ENCODE measurements around the gene PTCH2. TPM values are rescaled to one million over a fixed set of nuclear protein-coding genes. Genes with fewer than 3 reads are reported as not detected.
"Not testable (repeated sequence)": the region's sequence is repeated elsewhere in the genome, so short reads cannot be mapped to it uniquely, and the experiment has no call there.

The PTCH2 gene
- total RNA-seq, 1 donor from 2014 or later: 1.0 TPM

DNA sequence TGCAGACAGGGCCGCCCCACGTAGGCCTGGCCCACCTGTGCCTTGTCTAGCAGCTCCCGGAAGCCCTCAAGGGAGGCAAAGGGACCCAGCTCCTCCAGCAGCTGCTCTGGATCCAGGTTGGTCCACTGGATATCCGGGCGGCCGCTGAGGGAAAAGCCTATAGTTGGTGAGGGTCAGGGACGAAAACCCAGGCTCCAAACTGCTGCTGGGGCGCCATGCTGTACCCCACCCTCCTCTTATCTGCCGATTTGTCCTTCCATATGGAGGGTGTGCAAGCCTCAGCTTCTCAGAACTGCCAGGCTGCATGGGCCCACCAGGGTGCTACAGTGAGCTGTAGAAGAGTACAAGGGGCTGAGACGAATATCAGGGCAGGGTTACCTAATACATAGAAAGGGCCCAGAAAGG is 12.2 kb downstream of the PTCH2 start:
- no peak for DNase-seq
- intact Hi-C loops (cut with micrococcal nuclease): loop anchor here (10.0 kb wide), 1 partner anchor 664 kb away; the partner anchor contains the start of gene TESK2
- Mint-ChIP-seq H3K9me3 (no peaks in the 10 kb centered on the region), H3K4me3 (no peak overlapping the region), H3K27ac (no peak overlapping the region), H3K4me1 (peaks cover 10% of the 10 kb centered on the region), H3K27me3 (no peaks in the 10 kb centered on the region), H3K36me3 (ENCODE audit: low read depth) (no peaks in the 10 kb centered on the region)

DNA sequence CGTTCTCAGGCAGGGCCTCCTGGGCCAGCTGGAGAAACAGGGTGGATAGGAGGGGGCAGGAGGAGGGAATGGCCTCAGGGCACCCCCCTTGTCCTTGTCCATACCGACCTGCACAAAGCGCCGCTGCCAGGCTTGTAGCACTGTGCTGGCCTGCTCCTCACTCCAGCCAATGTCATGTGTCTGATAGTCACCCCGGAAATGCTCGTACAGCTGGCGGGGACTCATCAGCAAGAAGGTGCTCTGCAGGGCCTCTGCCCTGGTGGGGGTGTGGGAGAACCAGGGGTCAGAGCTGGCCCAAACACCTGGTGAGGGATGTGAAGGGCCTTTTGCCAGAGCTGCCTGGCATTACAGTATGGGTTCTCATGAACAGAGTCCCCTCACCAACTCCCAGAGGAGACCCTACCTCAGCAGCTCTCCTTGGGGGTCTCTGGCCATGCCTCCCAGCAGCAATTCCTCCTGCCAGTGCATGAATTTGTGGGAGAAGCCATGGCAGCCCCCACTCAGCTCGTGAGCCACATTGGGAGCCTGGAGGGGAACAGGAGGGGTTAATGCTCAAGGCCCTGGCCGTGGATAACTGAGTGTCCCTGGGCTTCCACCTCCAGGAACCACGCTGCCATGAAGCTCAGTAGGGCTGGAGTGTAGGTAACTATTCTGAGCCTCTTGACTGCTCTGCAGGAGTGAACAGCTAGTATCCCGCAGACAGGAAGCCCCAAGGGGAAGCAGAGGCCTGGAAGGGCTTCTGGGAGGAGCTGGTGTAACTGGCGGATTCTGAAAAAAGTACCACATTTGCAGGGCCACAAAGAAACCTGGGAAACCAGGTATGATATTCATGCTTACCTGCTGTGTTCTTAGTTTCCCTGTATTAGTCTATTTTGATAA is 13.3 kb downstream of the PTCH2 start:
- Mint-ChIP-seq H3K4me1 (peaks cover 6% of the 10 kb centered on the region), H3K36me3 (ENCODE audit: low read depth) (no peaks in the 10 kb centered on the region), H3K4me3 (no peak overlapping the region), H3K9me3 (no peaks in the 10 kb centered on the region), H3K27me3 (no peaks in the 10 kb centered on the region), H3K27ac (no peak overlapping the region)
- DNase-seq: no peak
- intact Hi-C loops (cut with micrococcal nuclease): loop anchor here (10.0 kb wide), 1 partner anchor 665 kb away; the partner anchor contains the start of gene TESK2

DNA sequence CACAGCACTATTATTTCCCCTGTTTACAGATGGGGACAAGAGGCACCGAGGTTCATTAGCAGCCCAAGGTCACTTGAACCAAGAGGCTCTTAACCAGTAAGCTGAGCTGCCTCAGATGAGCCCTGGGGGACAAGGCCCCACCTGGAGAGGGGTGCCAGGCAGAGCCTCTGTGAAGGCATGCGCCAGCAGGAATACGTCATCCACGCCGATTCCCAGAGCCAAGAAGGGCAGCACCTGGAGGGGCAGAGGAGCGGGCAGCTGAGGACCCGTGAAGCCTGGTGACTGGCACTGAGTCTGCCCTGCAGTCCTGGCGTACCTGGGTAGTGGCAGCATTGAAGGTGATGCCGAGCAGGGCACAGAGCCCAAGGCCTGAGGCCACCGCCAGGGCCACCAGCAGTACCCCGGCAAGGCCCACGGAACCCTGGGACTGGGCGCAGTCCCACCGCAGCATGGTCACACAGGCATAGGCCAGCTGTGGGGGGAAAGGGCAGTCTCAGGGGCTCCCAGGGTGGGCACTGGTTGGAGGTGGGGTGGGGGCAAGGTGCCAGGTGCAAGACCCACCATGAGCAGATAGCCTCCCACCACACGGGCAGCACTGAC is 14.1 kb downstream of the PTCH2 start:
- H3K9me3 Mint-ChIP-seq: no peaks in the 10 kb centered on the region
- H3K36me3 Mint-ChIP-seq (ENCODE audit: low read depth): no peaks in the 10 kb centered on the region
- DNase-seq: no peak
- H3K4me3 Mint-ChIP-seq: no peak overlapping the region
- H3K27me3 Mint-ChIP-seq: no peaks in the 10 kb centered on the region
- intact Hi-C loops (cut with micrococcal nuclease): no loop called here
- H3K27ac Mint-ChIP-seq: no peak overlapping the region
- peaks cover 4% of the 10 kb centered on the region for H3K4me1 Mint-ChIP-seq

DNA sequence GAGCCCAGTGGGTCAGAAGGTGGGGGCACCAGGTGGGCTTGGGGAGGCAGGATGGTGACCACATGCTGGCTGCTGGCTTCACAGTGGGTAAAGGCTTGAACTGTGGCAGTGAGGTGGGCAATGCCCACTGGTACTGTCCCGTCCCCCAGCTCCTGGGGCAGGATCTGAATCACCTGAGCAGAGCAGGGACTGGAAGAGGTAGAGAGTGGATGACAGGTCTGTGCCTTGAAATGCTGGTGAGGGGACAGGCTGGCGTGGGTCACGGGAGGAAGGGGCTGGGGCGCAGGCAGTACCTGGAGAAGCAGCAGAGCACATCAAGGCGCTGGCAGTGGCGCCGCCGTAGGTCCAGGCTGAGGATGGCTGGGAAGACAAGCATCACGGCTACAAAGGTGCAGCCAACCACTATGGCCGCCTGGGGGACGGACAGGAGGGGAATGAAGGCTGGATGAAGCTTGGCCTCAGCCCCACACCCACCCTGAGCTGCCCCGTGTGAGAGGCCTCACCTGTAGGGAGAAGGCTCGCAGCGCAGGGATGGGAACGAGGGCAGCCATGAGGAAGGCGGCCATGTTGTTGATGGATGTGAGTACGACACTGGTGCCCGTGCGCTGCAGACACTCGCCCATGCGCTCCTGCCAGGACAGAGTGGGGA is 14.9 kb downstream of the PTCH2 start:
- no peaks in the 10 kb centered on the region for H3K9me3 Mint-ChIP-seq
- DNase-seq: no peak
- no peak overlapping the region for H3K27ac Mint-ChIP-seq
- no peaks in the 10 kb centered on the region for H3K27me3 Mint-ChIP-seq
- H3K36me3 Mint-ChIP-seq (ENCODE audit: low read depth): no peaks in the 10 kb centered on the region
- peaks cover 4% of the 10 kb centered on the region for H3K4me1 Mint-ChIP-seq
- no peak overlapping the region for H3K4me3 Mint-ChIP-seq
- intact Hi-C loops (cut with micrococcal nuclease): no loop called here

- no peaks in the 10 kb centered on the region for H3K9me3 Mint-ChIP-seq
- no peak overlapping the region for H3K4me3 Mint-ChIP-seq
- peaks cover 4% of the 10 kb centered on the region for H3K4me1 Mint-ChIP-seq
- DNase-seq: no peak
- no peak overlapping the region for H3K27ac Mint-ChIP-seq
- intact Hi-C loops (cut with micrococcal nuclease): no loop called here
- no peaks in the 10 kb centered on the region for H3K36me3 Mint-ChIP-seq (ENCODE audit: low read depth)
- H3K27me3 Mint-ChIP-seq: no peaks in the 10 kb centered on the region
Observed at GRCh38 chr1:44827197-44828002, 15.7 kb downstream of the PTCH2 start.

GRCh38 chr1:44826375-44827196 is 16.5 kb downstream of the PTCH2 start:
- no peaks in the 10 kb centered on the region for H3K36me3 Mint-ChIP-seq (ENCODE audit: low read depth)
- H3K27ac Mint-ChIP-seq: no peak overlapping the region
- intact Hi-C loops (cut with micrococcal nuclease): no loop called here
- no peak for DNase-seq
- no peaks in the 10 kb centered on the region for H3K9me3 Mint-ChIP-seq
- peaks cover 6% of the 10 kb centered on the region for H3K4me1 Mint-ChIP-seq
- no peak overlapping the region for H3K4me3 Mint-ChIP-seq
- no peaks in the 10 kb centered on the region for H3K27me3 Mint-ChIP-seq

DNA sequence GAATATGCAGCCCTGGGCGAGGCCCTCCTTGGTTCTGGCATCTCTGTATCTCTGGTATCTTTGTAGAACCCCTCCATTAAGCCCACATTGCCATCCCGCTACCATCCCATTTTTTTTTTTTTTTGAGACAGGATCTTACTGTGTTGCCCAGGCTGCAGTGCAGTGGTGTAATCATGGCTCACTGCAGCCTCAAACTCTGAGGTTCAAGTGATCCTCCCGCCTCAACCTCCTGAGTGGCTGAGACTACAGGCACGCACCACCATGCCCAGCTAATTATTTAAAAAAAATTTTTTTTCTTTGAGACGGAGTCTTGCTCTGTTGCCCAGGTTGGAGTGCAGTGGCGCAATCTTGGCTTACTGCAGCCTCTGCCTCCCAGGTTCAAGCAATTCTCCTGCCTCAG is 18.7 kb downstream of the PTCH2 start:
- H3K4me3 Mint-ChIP-seq; DNase-seq; H3K27ac Mint-ChIP-seq; intact Hi-C loops (cut with micrococcal nuclease); H3K9me3 Mint-ChIP-seq; H3K36me3 Mint-ChIP-seq (ENCODE audit: low read depth); H3K27me3 Mint-ChIP-seq: not testable (repeated sequence)
- H3K4me1 Mint-ChIP-seq: peaks cover 19% of the 10 kb centered on the region

DNA sequence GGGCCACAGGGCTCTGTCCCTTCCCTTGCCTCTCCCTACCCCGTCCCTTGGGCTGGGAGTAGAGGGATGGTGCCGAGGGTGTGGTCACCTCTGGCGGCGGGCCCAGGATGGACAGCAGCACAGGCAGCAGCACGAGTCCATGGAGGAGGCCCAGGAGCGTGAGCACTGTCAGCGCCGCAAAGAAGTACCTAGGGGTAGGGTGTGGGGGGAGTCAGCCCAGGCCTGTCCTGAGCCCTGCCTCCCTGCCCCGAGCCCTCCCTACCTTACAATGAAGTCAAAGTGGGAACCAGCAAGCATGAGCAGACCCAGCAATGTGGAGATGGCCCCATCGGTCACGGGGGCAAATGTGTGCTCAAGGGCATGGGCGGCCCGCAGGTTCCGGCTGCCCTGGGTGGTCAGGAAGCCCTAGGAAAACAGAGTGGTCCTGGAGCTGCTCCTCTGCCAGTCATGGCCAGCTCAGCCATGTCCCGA is 20.0 kb downstream of the PTCH2 start:
- intact Hi-C loops (cut with micrococcal nuclease): no loop called here

GRCh38 chr1:44822131-44822701 is 20.8 kb downstream of the PTCH2 start:
- intact Hi-C loops (cut with micrococcal nuclease): no loop called here
- Mint-ChIP-seq H3K4me3 (no peak overlapping the region), H3K27me3 (no peaks in the 10 kb centered on the region), H3K9me3 (no peaks in the 10 kb centered on the region), H3K4me1 (peaks cover 33% of the 10 kb centered on the region), H3K27ac (no peak overlapping the region), H3K36me3 (ENCODE audit: low read depth) (peaks cover 8% of the 10 kb centered on the region)
- DNase-seq: no peak

More for the DNA sequence above, 20.0 kb downstream of the PTCH2 start:
- peaks cover 27% of the 10 kb centered on the region for H3K4me1 Mint-ChIP-seq
- H3K4me3 Mint-ChIP-seq: no peak overlapping the region
- peaks cover 2% of the 10 kb centered on the region for H3K36me3 Mint-ChIP-seq (ENCODE audit: low read depth)
- no peaks in the 10 kb centered on the region for H3K9me3 Mint-ChIP-seq
- no peak for DNase-seq
- H3K27ac Mint-ChIP-seq: no peak overlapping the region
- no peaks in the 10 kb centered on the region for H3K27me3 Mint-ChIP-seq

- Mint-ChIP-seq H3K27me3 (no peaks in the 10 kb centered on the region), H3K9me3 (no peaks in the 10 kb centered on the region), H3K27ac (peak overlapping the region; percentile 8), H3K36me3 (ENCODE audit: low read depth) (peaks cover 10% of the 10 kb centered on the region), H3K4me1 (peaks cover 35% of the 10 kb centered on the region), H3K4me3 (peak overlapping the region; percentile 92)
- intact Hi-C loops (cut with micrococcal nuclease): no loop called here
- no peak for DNase-seq
Observed at GRCh38 chr1:44821240-44821715, 21.8 kb downstream of the PTCH2 start.

DNA sequence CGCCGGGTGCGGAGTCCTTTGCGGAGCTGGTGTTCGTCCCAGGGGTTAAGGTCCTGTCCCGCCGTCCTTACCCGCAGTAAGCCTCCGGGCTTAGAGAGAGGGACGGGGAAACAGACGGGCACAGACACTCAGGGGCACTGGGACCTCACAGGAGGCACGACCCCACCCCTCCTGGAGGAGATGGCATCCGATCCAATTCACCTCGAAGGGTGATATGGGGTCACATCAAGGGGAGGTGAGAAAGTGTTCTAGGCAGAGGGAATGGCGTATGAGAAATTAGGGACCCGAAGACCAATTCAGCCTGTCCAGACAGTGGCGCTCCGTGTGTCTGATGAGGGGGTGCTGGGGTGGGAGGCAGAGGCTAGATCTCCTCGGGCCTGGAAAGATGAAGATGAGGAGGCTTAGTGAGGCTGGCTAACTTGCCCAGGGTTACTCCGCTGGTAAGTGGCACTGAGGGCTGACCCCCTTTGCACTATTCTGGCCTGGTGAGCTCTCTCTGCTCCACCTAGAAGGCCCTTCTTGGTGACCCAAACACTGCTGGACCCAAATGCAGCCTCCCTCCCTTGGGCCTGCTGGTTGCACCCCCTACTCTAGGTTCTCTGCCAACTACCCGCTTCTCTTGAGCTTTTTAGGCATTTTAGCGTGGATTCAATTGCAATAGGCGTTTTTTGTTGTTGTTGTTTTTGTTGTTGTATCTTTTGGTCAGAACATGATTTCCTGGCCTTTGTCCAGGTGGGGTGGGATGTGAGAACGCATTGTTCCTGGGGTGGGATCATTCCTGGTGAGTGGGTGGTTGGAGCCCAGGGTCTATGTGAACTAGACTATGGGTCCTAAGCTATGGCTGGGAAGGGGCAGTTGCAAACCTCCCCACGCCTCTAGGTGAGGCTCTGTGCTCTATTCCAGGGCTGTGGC is 22.5 kb downstream of the PTCH2 start:
- Mint-ChIP-seq H3K9me3 (no peaks in the 10 kb centered on the region), H3K4me1 (peaks cover 34% of the 10 kb centered on the region), H3K27me3 (no peaks in the 10 kb centered on the region), H3K36me3 (ENCODE audit: low read depth) (peaks cover 15% of the 10 kb centered on the region), H3K4me3 (peak overlapping the region; percentile 92), H3K27ac (peak overlapping the region; percentile 99)
- intact Hi-C loops (cut with micrococcal nuclease): no loop called here
- no peak for DNase-seq

All from activated CD4-positive, alpha-beta T cell treated with anti-CD3 and anti-CD28 coated beads, Interleukin-2, amount 10 ng/mL, durations not matched to agents 24 days and 14 days (primary cell).